Fibroblast of pulmonary artery (primary cell): Measurements from ENCODE around the gene PRMT5.

Experiments used
- DNase-seq: peaks from one replicate; pipeline ENCODE4 v3.0.0-alpha.2; 2010; ENCODE audit warnings: low read depth
- H3K4me3 ChIP-seq: replicated peaks from 2 replicates; pipeline ENCODE4 v1.5.1; 2011; ENCODE audit warnings: low read depth, mild to moderate bottlenecking, control low read depth, low read length, moderate library complexity
- TF ChIP-seq, protein P1 (sequence below): IDR thresholded peaks from 2 replicates; pipeline ENCODE4 v1.5.1; 2011; ENCODE audit warnings: mild to moderate bottlenecking, control low read depth, low read length, inconsistent platforms; ENCODE audit errors: missing control alignments

The PRMT5 gene

DNA sequence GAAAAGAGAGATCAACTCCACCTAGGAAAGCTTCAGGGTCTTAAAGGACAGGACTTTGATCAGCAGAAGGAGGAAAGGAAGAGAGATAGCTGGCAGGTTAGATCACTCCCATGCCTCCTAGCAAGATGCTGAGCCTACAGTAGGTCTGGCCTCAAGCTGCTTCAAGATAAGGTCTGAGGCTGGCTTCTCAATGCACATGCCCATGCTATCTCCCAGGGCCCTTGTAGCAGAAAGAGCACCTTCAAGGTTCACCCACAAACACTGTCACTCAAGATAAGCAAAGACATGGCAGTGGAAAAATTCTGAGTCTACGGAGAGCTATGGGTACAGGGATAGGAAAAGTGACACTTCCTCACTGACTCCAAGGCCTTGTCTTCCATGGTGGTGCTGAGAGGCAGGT is 31.8 kb downstream of the PRMT5 start:
- no peak overlapping the region for H3K4me3 ChIP-seq
- TF ChIP-seq, protein P1, sequence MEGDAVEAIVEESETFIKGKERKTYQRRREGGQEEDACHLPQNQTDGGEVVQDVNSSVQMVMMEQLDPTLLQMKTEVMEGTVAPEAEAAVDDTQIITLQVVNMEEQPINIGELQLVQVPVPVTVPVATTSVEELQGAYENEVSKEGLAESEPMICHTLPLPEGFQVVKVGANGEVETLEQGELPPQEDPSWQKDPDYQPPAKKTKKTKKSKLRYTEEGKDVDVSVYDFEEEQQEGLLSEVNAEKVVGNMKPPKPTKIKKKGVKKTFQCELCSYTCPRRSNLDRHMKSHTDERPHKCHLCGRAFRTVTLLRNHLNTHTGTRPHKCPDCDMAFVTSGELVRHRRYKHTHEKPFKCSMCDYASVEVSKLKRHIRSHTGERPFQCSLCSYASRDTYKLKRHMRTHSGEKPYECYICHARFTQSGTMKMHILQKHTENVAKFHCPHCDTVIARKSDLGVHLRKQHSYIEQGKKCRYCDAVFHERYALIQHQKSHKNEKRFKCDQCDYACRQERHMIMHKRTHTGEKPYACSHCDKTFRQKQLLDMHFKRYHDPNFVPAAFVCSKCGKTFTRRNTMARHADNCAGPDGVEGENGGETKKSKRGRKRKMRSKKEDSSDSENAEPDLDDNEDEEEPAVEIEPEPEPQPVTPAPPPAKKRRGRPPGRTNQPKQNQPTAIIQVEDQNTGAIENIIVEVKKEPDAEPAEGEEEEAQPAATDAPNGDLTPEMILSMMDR: no peak
- DNase-seq: no peak

DNA sequence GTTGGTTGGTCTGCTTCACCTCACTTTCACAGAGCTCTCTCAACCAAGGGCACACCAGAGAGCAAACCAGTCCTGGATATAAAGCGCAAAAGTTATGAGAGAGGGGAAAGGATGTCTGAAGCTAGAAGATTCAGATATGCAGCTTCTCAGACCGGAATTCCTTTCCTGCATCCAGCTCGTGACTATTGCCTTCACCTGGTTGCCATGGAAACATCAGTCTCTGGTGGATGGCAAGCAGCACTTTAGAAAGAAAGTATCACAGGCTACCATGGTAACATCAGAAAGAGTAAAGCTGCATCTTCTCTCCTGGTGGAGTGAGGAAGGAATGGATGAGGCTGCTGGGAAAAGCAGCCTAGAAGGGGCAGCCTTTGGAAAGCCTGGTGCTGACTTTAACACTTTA is 32.4 kb downstream of the PRMT5 start:
- TF ChIP-seq, protein P1: no peak
- no peak for DNase-seq
- no peak overlapping the region for H3K4me3 ChIP-seq

DNA sequence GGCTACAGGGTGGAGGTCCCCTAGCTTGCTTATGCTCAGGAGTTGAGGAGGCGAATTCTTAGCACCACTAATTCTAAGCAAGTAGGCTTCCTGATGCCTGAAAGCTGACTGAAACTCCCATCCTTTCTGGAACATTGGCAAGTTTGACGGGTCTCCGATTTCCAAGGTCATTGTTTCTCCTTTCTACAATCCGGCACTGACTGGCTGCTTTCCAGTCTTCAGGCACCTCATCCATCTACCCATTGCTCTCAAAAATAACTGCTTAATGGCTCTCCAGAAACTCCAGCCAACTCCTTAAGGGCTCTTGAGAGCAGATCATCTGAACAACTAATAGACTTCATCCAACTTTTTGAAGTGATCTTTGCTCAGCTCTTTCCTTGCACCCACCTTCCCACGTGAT is 32.8 kb downstream of the PRMT5 start:
- no peak for DNase-seq
- TF ChIP-seq, protein P1: no peak
- no peak overlapping the region for H3K4me3 ChIP-seq

DNA sequence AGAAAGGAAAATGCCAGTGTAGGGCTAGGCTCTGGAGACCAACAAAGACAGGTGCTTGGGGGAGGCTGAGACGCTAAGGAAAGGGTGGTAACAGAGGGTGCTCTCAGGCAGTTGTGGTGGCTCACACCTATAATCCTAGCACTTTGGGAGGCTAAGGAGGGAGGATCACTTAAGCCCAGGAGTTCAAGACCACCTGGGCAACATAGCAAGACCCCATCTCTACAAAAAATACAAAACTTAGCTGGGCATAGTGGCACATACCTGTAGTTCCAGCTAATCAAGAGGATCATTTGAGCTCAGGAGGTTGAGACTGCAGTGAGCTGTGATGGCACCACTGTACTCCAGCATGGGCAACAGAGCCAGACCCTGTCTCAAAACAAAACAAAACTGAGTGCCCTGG is 33.8 kb downstream of the PRMT5 start:
- TF ChIP-seq, protein P1: no peak
- no peak for DNase-seq
- no peak overlapping the region for H3K4me3 ChIP-seq

DNA sequence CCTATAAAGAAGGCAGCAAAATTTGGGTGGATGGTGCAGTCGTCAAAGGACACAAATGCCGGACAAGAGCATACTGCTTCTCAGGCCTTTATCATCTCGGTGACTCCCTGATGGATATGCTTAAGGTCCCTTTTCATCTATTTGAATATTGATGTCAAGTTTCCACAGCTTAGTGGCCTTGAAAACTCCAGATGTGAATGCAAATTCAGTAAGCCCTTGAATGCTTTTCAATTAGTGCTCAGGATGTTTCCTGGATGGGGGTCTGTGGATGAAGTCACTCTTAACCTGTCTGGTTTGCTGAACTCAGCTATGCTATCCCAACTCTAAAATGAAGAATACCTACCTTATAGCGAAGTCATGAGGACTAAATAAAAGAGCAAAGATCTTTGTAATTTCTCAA is 35.5 kb downstream of the PRMT5 start:
- TF ChIP-seq, protein P1: no peak
- no peak overlapping the region for H3K4me3 ChIP-seq
- DNase-seq: no peak

GRCh38 chr14:22892488-22892887 is 36.7 kb downstream of the PRMT5 start:
- TF ChIP-seq, protein P1: no peak
- DNase-seq: no peak
- H3K4me3 ChIP-seq: no peak overlapping the region

- TF ChIP-seq, protein P1: no peak
- no peak for DNase-seq
- no peak overlapping the region for H3K4me3 ChIP-seq
Measured at GRCh38 chr14:22890416-22890815, 38.8 kb downstream of the PRMT5 start.
